ENCODE measurements around the gene METTL2B. TPM values are rescaled to one million over a fixed set of nuclear protein-coding genes. Genes with fewer than 3 reads are reported as not detected.
A peak's percentile ranks its signal among the peaks of the same experiment; 100 is the strongest.
"Not testable (repeated sequence)": the region's sequence is repeated elsewhere in the genome, so short reads cannot be mapped to it uniquely, and the experiment has no call there.

Gene METTL2B
- total RNA-seq = 10 to 100 TPM; 57.3 to 59.8 TPM

- not testable (repeated sequence) for H3K27me3 Mint-ChIP-seq, H3K9me3 Mint-ChIP-seq
- peak within 1 kb of the TSS; percentile 99 for H3K27ac Mint-ChIP-seq
- DNase-seq = peak; percentile 92
- peaks cover 15% of the 10 kb centered on the region for H3K36me3 Mint-ChIP-seq
- H3K4me3 Mint-ChIP-seq = peak within 1 kb of the TSS; percentile 88
- peaks cover 23% of the 10 kb centered on the region for H3K4me1 Mint-ChIP-seq
Observed at GRCh38 chr7:128476402-128477335, at the start of gene METTL2B. METTL2B (plus strand) TSS chr7:128476748; CDS start chr7:128476766, 18 bp downstream.

- Mint-ChIP-seq H3K36me3 (no peaks in the 10 kb centered on the region), H3K27ac (no peak overlapping the region), H3K27me3 (peaks cover 5% of the 10 kb centered on the region), H3K4me1 (no peaks in the 10 kb centered on the region), H3K9me3 (no peaks in the 10 kb centered on the region), H3K4me3 (no peak overlapping the region)
- no peak for DNase-seq
Observed at GRCh38 chr7:128427289-128427891, 49.2 kb upstream of the METTL2B start.

GRCh38 chr7:128430207-128430606 is 46.3 kb upstream of the METTL2B start:
- no peaks in the 10 kb centered on the region for H3K36me3 Mint-ChIP-seq
- no peaks in the 10 kb centered on the region for H3K4me1 Mint-ChIP-seq
- no peak overlapping the region for H3K27ac Mint-ChIP-seq
- no peak overlapping the region for H3K4me3 Mint-ChIP-seq
- DNase-seq = no peak
- H3K27me3 Mint-ChIP-seq = peaks cover 5% of the 10 kb centered on the region
- no peaks in the 10 kb centered on the region for H3K9me3 Mint-ChIP-seq

- no peaks in the 10 kb centered on the region for H3K4me1 Mint-ChIP-seq
- H3K4me3 Mint-ChIP-seq = no peak overlapping the region
- H3K36me3 Mint-ChIP-seq = no peaks in the 10 kb centered on the region
- no peak for DNase-seq
- peaks cover 5% of the 10 kb centered on the region for H3K27me3 Mint-ChIP-seq
- no peaks in the 10 kb centered on the region for H3K9me3 Mint-ChIP-seq
- H3K27ac Mint-ChIP-seq = no peak overlapping the region
Observed at GRCh38 chr7:128431221-128431620, 45.3 kb upstream of the METTL2B start.

- no peaks in the 10 kb centered on the region for H3K9me3 Mint-ChIP-seq
- H3K4me3 Mint-ChIP-seq = no peak overlapping the region
- peaks cover 5% of the 10 kb centered on the region for H3K27me3 Mint-ChIP-seq
- H3K27ac Mint-ChIP-seq = no peak overlapping the region
- no peaks in the 10 kb centered on the region for H3K4me1 Mint-ChIP-seq
- no peaks in the 10 kb centered on the region for H3K36me3 Mint-ChIP-seq
- DNase-seq = no peak
Observed at GRCh38 chr7:128431754-128432153, 44.8 kb upstream of the METTL2B start.

GRCh38 chr7:128434413-128435326 is 41.9 kb upstream of the METTL2B start:
- Mint-ChIP-seq H3K27me3 (peaks cover 4% of the 10 kb centered on the region), H3K36me3 (no peaks in the 10 kb centered on the region), H3K4me3 (no peak overlapping the region), H3K27ac (no peak overlapping the region), H3K4me1 (no peaks in the 10 kb centered on the region), H3K9me3 (no peaks in the 10 kb centered on the region)
- DNase-seq = no peak

GRCh38 chr7:128435327-128435686 is 41.2 kb upstream of the METTL2B start:
- Mint-ChIP-seq H3K4me1 (no peaks in the 10 kb centered on the region), H3K36me3 (no peaks in the 10 kb centered on the region), H3K27me3 (peaks cover 3% of the 10 kb centered on the region), H3K9me3 (no peaks in the 10 kb centered on the region), H3K27ac (no peak overlapping the region), H3K4me3 (no peak overlapping the region)
- DNase-seq = no peak

GRCh38 chr7:128437426-128438332 is 38.9 kb upstream of the METTL2B start:
- Mint-ChIP-seq H3K36me3 (no peaks in the 10 kb centered on the region), H3K9me3 (no peaks in the 10 kb centered on the region), H3K27ac (no peak overlapping the region), H3K4me3 (no peak overlapping the region), H3K27me3 (peaks cover 3% of the 10 kb centered on the region), H3K4me1 (no peaks in the 10 kb centered on the region)
- no peak for DNase-seq

GRCh38 chr7:128442356-128442755 is 34.2 kb upstream of the METTL2B start:
- H3K36me3 Mint-ChIP-seq = no peaks in the 10 kb centered on the region
- H3K27me3 Mint-ChIP-seq = peaks cover 3% of the 10 kb centered on the region
- H3K4me1 Mint-ChIP-seq = no peaks in the 10 kb centered on the region
- H3K9me3 Mint-ChIP-seq = no peaks in the 10 kb centered on the region
- no peak overlapping the region for H3K4me3 Mint-ChIP-seq
- no peak for DNase-seq
- H3K27ac Mint-ChIP-seq = no peak overlapping the region

- no peak for DNase-seq
- Mint-ChIP-seq H3K36me3 (peaks cover under 1% of the 10 kb centered on the region), H3K9me3 (no peaks in the 10 kb centered on the region), H3K4me3 (no peak overlapping the region), H3K4me1 (peaks cover 5% of the 10 kb centered on the region), H3K27me3 (no peaks in the 10 kb centered on the region), H3K27ac (no peak overlapping the region)
Observed at GRCh38 chr7:128443831-128444600, 32.5 kb upstream of the METTL2B start.

- Mint-ChIP-seq H3K4me3 (no peak overlapping the region), H3K27me3 (peaks cover under 1% of the 10 kb centered on the region), H3K4me1 (peaks cover 17% of the 10 kb centered on the region), H3K36me3 (peaks cover 2% of the 10 kb centered on the region), H3K9me3 (no peaks in the 10 kb centered on the region), H3K27ac (no peak overlapping the region)
- DNase-seq = no peak
Observed at GRCh38 chr7:128446306-128446705, 30.2 kb upstream of the METTL2B start.

GRCh38 chr7:128447941-128448564 is 28.5 kb upstream of the METTL2B start:
- no peak overlapping the region for H3K4me3 Mint-ChIP-seq
- H3K4me1 Mint-ChIP-seq = peaks cover 32% of the 10 kb centered on the region
- peak; percentile 17 for DNase-seq
- H3K27me3 Mint-ChIP-seq = peaks cover 16% of the 10 kb centered on the region
- no peaks in the 10 kb centered on the region for H3K9me3 Mint-ChIP-seq
- peaks cover 2% of the 10 kb centered on the region for H3K36me3 Mint-ChIP-seq
- no peak overlapping the region for H3K27ac Mint-ChIP-seq

GRCh38 chr7:128448751-128449302 is 27.7 kb upstream of the METTL2B start:
- Mint-ChIP-seq H3K36me3 (peaks cover 2% of the 10 kb centered on the region), H3K4me3 (no peak overlapping the region), H3K27me3 (peaks cover 16% of the 10 kb centered on the region), H3K4me1 (peaks cover 34% of the 10 kb centered on the region), H3K9me3 (no peaks in the 10 kb centered on the region), H3K27ac (no peak overlapping the region)
- no peak for DNase-seq
